VCaP (cell line): Measurements from ENCODE around the gene C4orf50.
"Not testable (repeated sequence)": the region's sequence is repeated elsewhere in the genome, so short reads cannot be mapped to it uniquely, and the experiment has no call there.

Experiments
- H3K27ac ChIP-seq: fragments of 450-650 bp; 2 replicates; pipeline ENCODE4 v1.5.1; 2017
- TF ChIP-seq, protein P1 (sequence below): fragments of 450-650 bp; conservative IDR thresholded peaks from 2 replicates; pipeline ENCODE4 v1.5.1; 2017; ENCODE audit warnings: mild to moderate bottlenecking, moderate library complexity

The C4orf50 gene

GRCh38 chr4:5954056-5954760, 64.0 kb downstream of the C4orf50 start:
- TF ChIP-seq, protein P1, sequence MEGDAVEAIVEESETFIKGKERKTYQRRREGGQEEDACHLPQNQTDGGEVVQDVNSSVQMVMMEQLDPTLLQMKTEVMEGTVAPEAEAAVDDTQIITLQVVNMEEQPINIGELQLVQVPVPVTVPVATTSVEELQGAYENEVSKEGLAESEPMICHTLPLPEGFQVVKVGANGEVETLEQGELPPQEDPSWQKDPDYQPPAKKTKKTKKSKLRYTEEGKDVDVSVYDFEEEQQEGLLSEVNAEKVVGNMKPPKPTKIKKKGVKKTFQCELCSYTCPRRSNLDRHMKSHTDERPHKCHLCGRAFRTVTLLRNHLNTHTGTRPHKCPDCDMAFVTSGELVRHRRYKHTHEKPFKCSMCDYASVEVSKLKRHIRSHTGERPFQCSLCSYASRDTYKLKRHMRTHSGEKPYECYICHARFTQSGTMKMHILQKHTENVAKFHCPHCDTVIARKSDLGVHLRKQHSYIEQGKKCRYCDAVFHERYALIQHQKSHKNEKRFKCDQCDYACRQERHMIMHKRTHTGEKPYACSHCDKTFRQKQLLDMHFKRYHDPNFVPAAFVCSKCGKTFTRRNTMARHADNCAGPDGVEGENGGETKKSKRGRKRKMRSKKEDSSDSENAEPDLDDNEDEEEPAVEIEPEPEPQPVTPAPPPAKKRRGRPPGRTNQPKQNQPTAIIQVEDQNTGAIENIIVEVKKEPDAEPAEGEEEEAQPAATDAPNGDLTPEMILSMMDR, result no peak
- H3K27ac ChIP-seq, result no peak overlapping the region

- TF ChIP-seq, protein P1, result no peak
- no peak overlapping the region for H3K27ac ChIP-seq
These were observed 65.0 kb downstream of the C4orf50 start for GRCh38 chr4:5952975-5953951.

GRCh38 chr4:5952286-5952974, 65.8 kb downstream of the C4orf50 start:
- H3K27ac ChIP-seq, result no peak overlapping the region
- TF ChIP-seq, protein P1, result no peak

DNA sequence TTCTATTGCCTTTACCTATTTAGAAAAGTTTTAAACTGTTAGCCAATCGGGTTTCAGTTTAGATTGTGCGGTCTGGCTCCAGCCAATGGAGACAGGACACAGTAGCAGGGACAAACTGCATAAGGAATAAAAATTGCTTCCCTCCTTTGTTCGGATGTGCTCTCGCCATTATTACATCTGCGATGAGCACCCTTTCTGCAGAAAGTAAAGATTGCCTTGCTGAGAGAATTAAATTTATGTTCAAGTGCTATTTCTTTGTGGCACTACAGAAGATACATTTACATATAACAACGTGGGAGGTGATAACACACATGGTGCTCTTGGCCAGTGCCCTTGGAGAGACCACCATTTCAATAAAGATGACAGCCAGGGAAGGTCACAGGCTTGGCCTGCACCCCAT, 71.6 kb downstream of the C4orf50 start:
- H3K27ac ChIP-seq, result not testable (repeated sequence)

DNA sequence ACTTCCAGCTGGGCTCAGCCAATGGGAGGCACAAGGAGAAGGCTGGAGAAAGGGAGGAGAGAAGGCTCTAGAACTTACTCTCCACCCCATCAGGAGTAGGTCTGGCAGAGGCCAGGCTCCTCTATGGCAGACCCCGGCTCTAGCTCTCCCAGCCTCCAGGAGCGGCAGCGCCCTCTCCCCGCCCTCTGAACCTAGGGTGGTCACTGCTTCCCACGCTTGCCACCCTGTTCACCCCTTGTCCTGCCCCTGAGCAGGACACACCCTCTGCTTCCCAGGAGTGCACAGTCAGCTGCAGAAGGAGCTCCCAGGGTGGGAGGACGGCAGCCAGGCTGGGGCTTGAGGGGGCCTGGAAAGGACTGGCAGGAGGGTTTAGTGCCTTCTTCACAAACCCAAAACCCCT, 72.3 kb downstream of the C4orf50 start:
- no peak overlapping the region for H3K27ac ChIP-seq
- TF ChIP-seq, protein P1, result no peak

- TF ChIP-seq, protein P1, result no peak
- H3K27ac ChIP-seq, result no peak overlapping the region
These were observed 73.1 kb downstream of the C4orf50 start for GRCh38 chr4:5945171-5945570.

- H3K27ac ChIP-seq, result no peak overlapping the region
- TF ChIP-seq, protein P1, result no peak
These were observed 74.7 kb downstream of the C4orf50 start for GRCh38 chr4:5943561-5943960.
